GM12891 (cell line): ENCODE results near the gene C12orf76.

Experiments used
- POLR2A ChIP-seq: IDR thresholded peaks from 2 replicates; pipeline ENCODE4 v1.6.1; 2011; ENCODE audit warnings: low read depth, low read length, control low read depth
- POLR2AphosphoS5 ChIP-seq: IDR thresholded peaks from 2 replicates; pipeline ENCODE4 v1.6.1; 2011; ENCODE audit warnings: low read depth, low read length, control low read depth

GRCh38 chr12:110073049-110073831, 24.9 kb upstream of the C12orf76 start:
- TF ChIP-seq POLR2AphosphoS5, result no peak
- no peak for TF ChIP-seq POLR2A
